Measurements from ENCODE around the gene THAP10.
"Not testable (repeated sequence)": the region's sequence is repeated elsewhere in the genome, so short reads cannot be mapped to it uniquely, and the experiment has no call there.

Gene THAP10

GRCh38 chr15:70892002-70892911, at the start of gene THAP10, which contains the start of gene LRRC49:
THAP10 (minus strand) TSS chr15:70892433; CDS start chr15:70892272, 161 bp downstream.
LRRC49 (plus strand) TSS chr15:70892826; CDS start chr15:70892895, 69 bp downstream.
- peak; percentile 55 for TF ChIP-seq POLR2A (IDR thresholded peaks at IDR 0.05; ENCODE audit: low read depth, low read length)
- DNase-seq (ENCODE audit: insufficient read length, low spot score) (peak; percentile 34), FAIRE-seq (peak; percentile 97)

DNA sequence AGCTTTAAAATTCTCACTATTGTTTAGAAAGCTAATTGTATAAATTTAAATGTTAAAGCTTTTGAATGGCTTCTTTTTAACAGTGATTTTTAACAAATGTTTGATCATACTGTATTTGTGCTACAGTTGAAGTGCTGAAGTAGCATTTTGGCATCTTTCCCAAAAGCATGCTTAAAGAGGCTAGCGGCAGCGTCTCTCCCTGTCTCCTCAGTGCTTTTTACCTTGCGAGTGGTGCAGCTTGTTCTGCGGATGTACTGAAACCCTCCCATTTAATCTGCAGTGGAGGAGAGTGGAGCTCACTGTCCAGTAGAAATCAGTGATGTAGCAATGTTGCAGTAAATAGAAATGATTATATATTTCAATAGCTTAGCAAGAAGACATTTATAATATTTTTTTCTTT, 44.1 kb upstream of the THAP10 start:
- FAIRE-seq = no peak
- TF ChIP-seq POLR2A (IDR thresholded peaks at IDR 0.05; ENCODE audit: low read depth, low read length) = no peak
- no peak for DNase-seq (ENCODE audit: insufficient read length, low spot score)

DNA sequence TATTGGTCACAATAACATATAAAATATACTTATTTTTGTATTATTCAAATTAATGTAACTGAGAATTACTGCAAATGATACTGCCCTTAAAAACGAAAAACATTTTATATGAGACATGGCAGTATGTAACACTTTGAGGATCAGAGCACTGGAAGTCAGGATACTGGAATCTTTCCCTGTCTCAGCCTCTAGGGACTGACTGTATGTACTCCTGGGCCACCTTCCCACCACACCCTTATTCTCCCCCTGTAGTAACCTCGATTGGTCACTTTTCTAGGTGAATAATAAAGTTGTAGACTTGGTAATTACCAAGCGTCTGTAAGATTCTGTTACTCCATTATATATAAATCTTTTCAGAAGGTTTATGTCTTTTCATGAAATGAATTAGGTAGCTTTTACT, 43.4 kb upstream of the THAP10 start:
- DNase-seq (ENCODE audit: insufficient read length, low spot score) = no peak
- TF ChIP-seq POLR2A (IDR thresholded peaks at IDR 0.05; ENCODE audit: low read depth, low read length) = no peak
- no peak for FAIRE-seq

GRCh38 chr15:70933411-70933810, 41.2 kb upstream of the THAP10 start:
- FAIRE-seq (no peak), DNase-seq (ENCODE audit: insufficient read length, low spot score) (no peak)
- TF ChIP-seq POLR2A (IDR thresholded peaks at IDR 0.05; ENCODE audit: low read depth, low read length) = no peak

DNA sequence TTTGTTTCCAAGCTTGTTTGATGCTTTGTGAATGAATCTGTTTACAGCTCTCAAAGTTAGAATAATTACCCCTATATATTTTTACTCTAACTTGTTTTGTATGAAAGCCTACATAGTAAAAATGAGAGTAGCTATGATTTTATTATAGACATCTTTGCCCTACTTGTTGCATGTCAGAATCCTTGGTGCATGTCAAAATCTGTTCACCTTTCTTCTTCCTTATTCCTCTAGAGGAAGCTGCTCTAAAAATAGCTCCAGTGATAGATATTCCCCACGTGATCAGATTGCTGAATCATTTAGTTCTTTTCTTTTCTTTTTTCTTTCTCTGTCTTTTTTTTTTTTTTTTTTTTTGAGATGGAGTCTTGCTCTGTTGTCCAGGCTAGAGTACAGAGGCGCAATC, 40.2 kb upstream of the THAP10 start:
- no peak for DNase-seq (ENCODE audit: insufficient read length, low spot score)
- TF ChIP-seq POLR2A (IDR thresholded peaks at IDR 0.05; ENCODE audit: low read depth, low read length) = no peak
- no peak for FAIRE-seq

- no peak for FAIRE-seq
- no peak for DNase-seq (ENCODE audit: insufficient read length, low spot score)
- no peak for TF ChIP-seq POLR2A (IDR thresholded peaks at IDR 0.05; ENCODE audit: low read depth, low read length)
Measured at GRCh38 chr15:70931821-70932220, 39.6 kb upstream of the THAP10 start.

GRCh38 chr15:70926914-70927313, 34.7 kb upstream of the THAP10 start:
- DNase-seq (ENCODE audit: insufficient read length, low spot score); FAIRE-seq: not testable (repeated sequence)

DNA sequence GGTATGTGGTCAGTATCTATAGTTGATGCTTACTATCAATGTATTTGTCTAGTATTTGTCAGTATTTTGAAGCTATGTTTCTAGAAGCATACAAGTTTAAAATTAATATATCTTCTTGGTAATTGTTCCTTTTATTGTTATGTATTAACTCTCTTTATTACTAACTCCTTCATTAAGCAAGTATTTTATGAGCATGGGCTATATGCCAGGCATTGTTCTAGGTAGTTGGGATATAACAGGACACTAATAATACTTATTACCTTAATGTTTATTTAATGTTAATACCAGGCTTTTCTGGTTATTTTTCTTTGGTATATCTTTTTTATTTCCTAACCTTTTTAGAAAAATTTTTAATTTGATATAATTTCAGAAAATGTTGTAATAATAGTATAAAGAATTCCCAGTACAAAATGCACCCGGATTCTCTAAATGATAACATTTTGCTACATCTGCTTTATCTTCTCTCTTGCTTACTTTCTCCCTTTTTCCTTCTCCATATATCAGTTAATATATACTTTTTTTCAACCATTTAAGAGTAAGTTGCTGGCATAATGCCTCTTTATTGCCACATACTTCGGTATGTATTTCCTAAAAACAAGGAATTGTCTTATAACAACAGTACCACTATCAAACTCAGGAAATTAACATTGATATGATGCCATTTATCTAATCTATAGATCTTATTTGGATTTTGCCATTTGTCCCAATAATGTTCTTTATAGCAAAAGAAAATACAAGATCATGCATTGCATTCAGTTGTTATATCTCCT, 31.3 kb upstream of the THAP10 start:
- DNase-seq (ENCODE audit: insufficient read length, low spot score) (no peak), FAIRE-seq (no peak)
- no peak for TF ChIP-seq POLR2A (IDR thresholded peaks at IDR 0.05; ENCODE audit: low read depth, low read length)

DNA sequence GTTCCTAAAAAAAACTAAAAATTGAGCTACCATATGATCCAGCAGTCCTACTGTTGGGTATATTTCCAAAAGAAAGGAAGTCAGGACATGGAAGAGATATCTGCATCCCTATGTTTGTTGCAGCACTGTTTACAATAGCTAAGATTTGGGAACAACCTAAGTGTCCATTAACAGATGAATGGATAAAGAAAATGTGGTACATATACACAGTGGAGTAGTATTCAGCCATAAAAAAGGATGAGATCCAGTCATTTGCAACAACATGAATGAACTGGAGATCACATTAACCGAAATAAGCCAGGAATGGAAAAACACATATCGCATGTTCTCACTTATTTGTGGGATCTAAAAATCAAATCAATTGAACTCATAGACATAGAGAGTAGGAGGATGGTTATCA, 29.9 kb upstream of the THAP10 start:
- TF ChIP-seq POLR2A (IDR thresholded peaks at IDR 0.05; ENCODE audit: low read depth, low read length) = no peak
- DNase-seq (ENCODE audit: insufficient read length, low spot score) (no peak), FAIRE-seq (no peak)

DNA sequence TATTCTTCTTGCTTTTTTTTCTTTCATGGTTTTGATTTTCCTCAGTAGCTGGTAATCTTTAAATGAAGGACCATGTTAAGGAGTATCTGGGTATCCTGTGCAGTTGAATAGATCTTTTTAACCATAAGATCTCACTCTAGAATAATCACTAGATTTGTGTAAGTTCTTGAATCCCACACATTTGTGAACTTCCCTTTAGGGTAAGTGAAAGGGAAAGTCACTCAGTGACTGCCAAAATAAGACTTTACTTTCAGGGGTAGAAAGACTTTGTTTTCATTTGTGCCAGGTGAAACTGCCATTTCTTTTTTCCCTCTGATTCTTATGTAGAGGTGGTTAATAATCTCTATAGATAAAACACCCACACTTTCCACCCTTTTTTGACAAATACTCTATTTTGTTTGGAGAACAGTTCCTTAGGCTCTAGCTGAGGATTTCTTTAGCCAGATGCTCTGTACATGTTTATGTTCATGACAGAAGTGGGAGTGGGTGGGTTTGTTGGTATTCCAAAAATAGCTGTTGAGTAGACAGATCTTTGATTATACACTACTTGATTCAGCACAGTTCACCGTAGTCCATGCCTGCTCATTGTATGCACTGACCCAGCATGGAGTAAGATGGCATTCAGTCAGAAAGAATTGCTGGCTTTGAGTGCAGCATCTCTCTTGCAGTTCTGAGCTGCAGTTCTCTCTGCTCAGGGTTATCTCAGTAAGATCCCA, 28.9 kb upstream of the THAP10 start:
- no peak for TF ChIP-seq POLR2A (IDR thresholded peaks at IDR 0.05; ENCODE audit: low read depth, low read length)
- no peak for DNase-seq (ENCODE audit: insufficient read length, low spot score)
- FAIRE-seq = no peak

GRCh38 chr15:70917955-70918354, 25.7 kb upstream of the THAP10 start:
- no peak for DNase-seq (ENCODE audit: insufficient read length, low spot score)
- no peak for TF ChIP-seq POLR2A (IDR thresholded peaks at IDR 0.05; ENCODE audit: low read depth, low read length)
- no peak for FAIRE-seq

GRCh38 chr15:70916531-70916930, 24.3 kb upstream of the THAP10 start:
- no peak for TF ChIP-seq POLR2A (IDR thresholded peaks at IDR 0.05; ENCODE audit: low read depth, low read length)
- FAIRE-seq (no peak), DNase-seq (ENCODE audit: insufficient read length, low spot score) (no peak)

DNA sequence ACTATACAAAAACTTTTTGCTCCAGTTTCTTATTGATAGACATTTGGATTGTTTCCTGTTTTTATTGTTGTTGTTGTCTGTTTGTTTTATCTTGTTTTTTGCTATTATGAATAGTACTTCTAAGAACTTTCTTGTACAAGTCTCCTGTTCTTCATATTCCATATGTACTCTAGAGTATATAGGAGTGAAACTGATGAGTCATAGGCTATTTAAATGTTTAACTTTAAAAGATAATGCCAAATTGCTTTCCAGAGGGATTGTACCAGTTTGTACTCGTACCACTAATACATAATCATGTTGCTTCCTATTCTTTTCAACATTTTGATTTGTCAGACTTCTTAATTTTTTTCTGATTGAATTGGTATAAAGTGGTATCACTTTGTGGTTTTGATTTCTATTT, 20.0 kb upstream of the THAP10 start:
- FAIRE-seq = no peak
- no peak for DNase-seq (ENCODE audit: insufficient read length, low spot score)
- no peak for TF ChIP-seq POLR2A (IDR thresholded peaks at IDR 0.05; ENCODE audit: low read depth, low read length)

DNA sequence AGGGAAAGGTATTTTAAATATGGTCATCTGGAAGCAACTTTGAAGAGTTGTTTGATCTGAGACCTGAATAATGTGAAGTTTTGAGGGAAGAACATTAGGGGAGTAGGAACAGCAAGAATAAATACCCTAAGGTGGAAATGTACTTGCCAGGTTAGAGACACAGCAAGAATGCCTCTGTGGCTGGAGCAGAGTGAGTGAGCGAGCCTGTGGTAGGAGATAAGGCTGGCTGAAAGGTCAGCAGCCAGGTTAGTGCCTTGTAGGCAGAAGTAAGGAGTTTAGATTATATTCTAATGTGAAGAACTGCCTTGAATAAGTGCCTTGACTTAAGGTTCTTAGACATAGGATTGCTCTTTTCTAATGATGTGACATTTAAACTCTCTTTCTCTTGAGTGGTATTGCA, 18.7 kb upstream of the THAP10 start:
- no peak for TF ChIP-seq POLR2A (IDR thresholded peaks at IDR 0.05; ENCODE audit: low read depth, low read length)
- DNase-seq (ENCODE audit: insufficient read length, low spot score) (no peak), FAIRE-seq (no peak)

Data from H54 (cell line).